Measurements from ENCODE around the gene LAMA2. TPM values are rescaled to one million over a fixed set of nuclear protein-coding genes. Genes with fewer than 3 reads are reported as not detected.

Gene LAMA2
- total RNA-seq, 1 donor from 2014 or later, result 1.8 TPM

DNA sequence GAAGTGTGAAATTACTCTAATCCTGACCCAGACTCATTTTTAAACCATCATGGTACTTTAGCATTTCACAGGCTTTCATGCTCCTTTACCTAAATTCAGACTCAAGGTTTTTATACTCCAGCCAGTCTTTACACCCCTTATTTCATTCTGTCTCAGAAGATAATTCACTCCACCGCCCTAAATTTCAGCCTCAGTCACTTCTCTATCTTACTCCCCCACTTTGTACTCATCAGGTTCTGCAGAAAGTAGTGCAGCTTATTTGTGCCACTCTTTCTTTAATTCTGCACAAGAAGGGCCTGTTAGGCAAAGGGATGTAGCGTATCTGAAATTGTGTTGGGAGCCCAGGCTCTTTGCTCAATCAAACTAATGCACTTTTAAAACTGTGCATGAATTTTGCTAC lies 621.5 kb downstream of the LAMA2 start:
- no peak for FAIRE-seq
- H3K4me3 Mint-ChIP-seq (ENCODE audit: unreplicated experiment), result no peak overlapping the region
- H3K27me3 Mint-ChIP-seq (ENCODE audit: low read depth, unreplicated experiment), result no peaks in the 10 kb centered on the region
- no peaks in the 10 kb centered on the region for H4K20me1 ChIP-seq (ENCODE audit: insufficient read depth, low read length)
- peaks cover 2% of the 10 kb centered on the region for H3K36me3 Mint-ChIP-seq (ENCODE audit: low read depth, unreplicated experiment)
- H3K4me2 ChIP-seq (ENCODE audit: low read length), result no peak overlapping the region
- H3K9me3 ChIP-seq (ENCODE audit: insufficient read depth, low read depth, low read length), result no peaks in the 10 kb centered on the region
- H3K79me2 ChIP-seq (ENCODE audit: insufficient read depth, low read length), result no peaks in the 10 kb centered on the region
- H3K27me3 ChIP-seq (ENCODE audit: insufficient read depth, low read length), result no peaks in the 10 kb centered on the region
- no peak for DNase-seq (ENCODE audit: low read depth)
- H2AFZ ChIP-seq (ENCODE audit: low read depth, low read length), result no peak overlapping the region
- peaks cover 18% of the 10 kb centered on the region for H3K4me1 ChIP-seq (ENCODE audit: insufficient read depth, low read length)
- H3K36me3 ChIP-seq (ENCODE audit: insufficient read depth, low read length), result no peaks in the 10 kb centered on the region
- no peak overlapping the region for H3K4me3 ChIP-seq (ENCODE audit: insufficient read depth, low read depth, low read length)
- no peak overlapping the region for H3K27ac Mint-ChIP-seq (ENCODE audit: unreplicated experiment)
- H3K27ac ChIP-seq (ENCODE audit: low read depth, low read length), result no peak overlapping the region
- no peak for TF ChIP-seq EZH2 (IDR thresholded peaks at IDR 0.05; ENCODE audit: insufficient read depth, low read length)
- TF ChIP-seq, protein P1, sequence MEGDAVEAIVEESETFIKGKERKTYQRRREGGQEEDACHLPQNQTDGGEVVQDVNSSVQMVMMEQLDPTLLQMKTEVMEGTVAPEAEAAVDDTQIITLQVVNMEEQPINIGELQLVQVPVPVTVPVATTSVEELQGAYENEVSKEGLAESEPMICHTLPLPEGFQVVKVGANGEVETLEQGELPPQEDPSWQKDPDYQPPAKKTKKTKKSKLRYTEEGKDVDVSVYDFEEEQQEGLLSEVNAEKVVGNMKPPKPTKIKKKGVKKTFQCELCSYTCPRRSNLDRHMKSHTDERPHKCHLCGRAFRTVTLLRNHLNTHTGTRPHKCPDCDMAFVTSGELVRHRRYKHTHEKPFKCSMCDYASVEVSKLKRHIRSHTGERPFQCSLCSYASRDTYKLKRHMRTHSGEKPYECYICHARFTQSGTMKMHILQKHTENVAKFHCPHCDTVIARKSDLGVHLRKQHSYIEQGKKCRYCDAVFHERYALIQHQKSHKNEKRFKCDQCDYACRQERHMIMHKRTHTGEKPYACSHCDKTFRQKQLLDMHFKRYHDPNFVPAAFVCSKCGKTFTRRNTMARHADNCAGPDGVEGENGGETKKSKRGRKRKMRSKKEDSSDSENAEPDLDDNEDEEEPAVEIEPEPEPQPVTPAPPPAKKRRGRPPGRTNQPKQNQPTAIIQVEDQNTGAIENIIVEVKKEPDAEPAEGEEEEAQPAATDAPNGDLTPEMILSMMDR (IDR thresholded peaks at IDR 0.05; ENCODE audit: insufficient read depth, low read depth, low read length), result no peak
- no peaks in the 10 kb centered on the region for H3K9me3 Mint-ChIP-seq (ENCODE audit: unreplicated experiment)
- peaks cover 37% of the 10 kb centered on the region for H3K4me1 Mint-ChIP-seq (ENCODE audit: low read depth, unreplicated experiment)
- no peak overlapping the region for H3K9ac ChIP-seq (ENCODE audit: low read length)

DNA sequence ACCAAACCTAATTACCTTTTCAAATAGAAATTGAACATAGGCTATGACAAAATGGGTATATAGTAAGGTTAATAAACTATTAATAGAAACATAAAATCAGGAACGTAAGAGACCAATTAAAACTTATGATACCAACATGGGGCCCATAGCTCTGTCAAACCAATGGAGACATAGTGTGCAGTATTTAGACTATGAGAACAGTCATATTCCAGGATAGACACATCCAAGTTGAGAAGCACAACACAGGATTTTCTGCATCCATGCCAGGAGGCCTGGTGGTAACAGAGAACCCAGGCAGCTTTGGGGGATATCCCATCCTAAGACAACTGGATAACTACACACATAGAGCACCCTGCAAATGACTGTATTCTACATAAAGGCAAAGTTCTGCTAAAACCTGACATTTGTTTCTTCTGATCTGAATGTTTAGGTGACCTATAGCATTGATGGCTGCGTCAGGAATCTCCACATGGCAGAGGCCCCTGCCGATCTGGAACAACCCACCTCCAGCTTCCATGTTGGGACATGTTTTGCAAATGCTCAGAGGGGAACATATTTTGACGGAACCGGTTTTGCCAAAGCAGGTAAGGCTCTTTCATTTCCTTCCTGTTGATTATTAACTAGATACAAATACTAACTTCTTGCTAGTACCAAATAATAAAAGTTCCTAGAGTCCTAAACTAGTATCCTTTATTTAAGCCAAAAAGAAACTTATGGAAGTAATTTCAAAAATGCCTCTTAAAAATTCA lies 624.3 kb downstream of the LAMA2 start:
- Histone ChIP-seq H3K36me3 (ENCODE audit: insufficient read depth, low read length) (no peaks in the 10 kb centered on the region), H3K79me2 (ENCODE audit: insufficient read depth, low read length) (no peaks in the 10 kb centered on the region), H3K27ac (ENCODE audit: low read depth, low read length) (no peak overlapping the region), H3K4me2 (ENCODE audit: low read length) (no peak overlapping the region), H3K9me3 (ENCODE audit: insufficient read depth, low read depth, low read length) (no peaks in the 10 kb centered on the region), H3K27me3 (ENCODE audit: insufficient read depth, low read length) (no peaks in the 10 kb centered on the region), H3K4me1 (ENCODE audit: insufficient read depth, low read length) (no peaks in the 10 kb centered on the region), H3K4me3 (ENCODE audit: insufficient read depth, low read depth, low read length) (no peak overlapping the region), H3K9ac (ENCODE audit: low read length) (no peak overlapping the region), H2AFZ (ENCODE audit: low read depth, low read length) (no peak overlapping the region), H4K20me1 (ENCODE audit: insufficient read depth, low read length) (no peaks in the 10 kb centered on the region)
- no peaks in the 10 kb centered on the region for H3K27me3 Mint-ChIP-seq (ENCODE audit: low read depth, unreplicated experiment)
- no peak overlapping the region for H3K27ac Mint-ChIP-seq (ENCODE audit: unreplicated experiment)
- DNase-seq (ENCODE audit: low read depth), result no peak
- TF ChIP-seq EZH2 (IDR thresholded peaks at IDR 0.05; ENCODE audit: insufficient read depth, low read length), result no peak
- TF ChIP-seq, protein P1 (IDR thresholded peaks at IDR 0.05; ENCODE audit: insufficient read depth, low read depth, low read length), result no peak
- peaks cover 19% of the 10 kb centered on the region for H3K4me1 Mint-ChIP-seq (ENCODE audit: low read depth, unreplicated experiment)
- H3K9me3 Mint-ChIP-seq (ENCODE audit: unreplicated experiment), result no peaks in the 10 kb centered on the region
- FAIRE-seq, result no peak
- no peak overlapping the region for H3K4me3 Mint-ChIP-seq (ENCODE audit: unreplicated experiment)
- peaks cover 4% of the 10 kb centered on the region for H3K36me3 Mint-ChIP-seq (ENCODE audit: low read depth, unreplicated experiment)

DNA sequence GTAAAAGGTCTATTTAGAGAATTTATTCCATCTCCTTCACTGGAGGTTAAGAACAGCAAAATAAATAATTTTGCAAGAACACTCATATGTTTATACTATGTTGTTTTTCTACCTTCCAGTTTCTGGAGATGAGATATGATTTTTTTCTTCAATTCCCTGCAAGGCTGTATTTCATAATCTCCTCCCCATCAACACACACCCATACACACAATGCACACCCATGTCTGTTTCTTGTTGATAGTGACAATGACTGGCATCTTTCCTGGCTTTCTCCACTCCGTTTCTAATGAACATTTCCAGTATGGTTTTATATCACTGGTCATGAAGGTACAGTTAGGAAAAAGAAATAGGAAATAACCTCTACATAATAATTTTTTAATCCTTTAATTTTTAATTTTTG lies 624.9 kb downstream of the LAMA2 start:
- H3K9ac ChIP-seq (ENCODE audit: low read length), result no peak overlapping the region
- no peak for FAIRE-seq
- H4K20me1 ChIP-seq (ENCODE audit: insufficient read depth, low read length), result no peaks in the 10 kb centered on the region
- no peaks in the 10 kb centered on the region for H3K4me1 ChIP-seq (ENCODE audit: insufficient read depth, low read length)
- H3K27ac ChIP-seq (ENCODE audit: low read depth, low read length), result no peak overlapping the region
- no peak overlapping the region for H3K4me3 ChIP-seq (ENCODE audit: insufficient read depth, low read depth, low read length)
- no peak overlapping the region for H3K4me2 ChIP-seq (ENCODE audit: low read length)
- H3K36me3 ChIP-seq (ENCODE audit: insufficient read depth, low read length), result no peaks in the 10 kb centered on the region
- no peaks in the 10 kb centered on the region for H3K27me3 Mint-ChIP-seq (ENCODE audit: low read depth, unreplicated experiment)
- peaks cover 13% of the 10 kb centered on the region for H3K4me1 Mint-ChIP-seq (ENCODE audit: low read depth, unreplicated experiment)
- no peaks in the 10 kb centered on the region for H3K9me3 Mint-ChIP-seq (ENCODE audit: unreplicated experiment)
- no peak overlapping the region for H3K27ac Mint-ChIP-seq (ENCODE audit: unreplicated experiment)
- H3K79me2 ChIP-seq (ENCODE audit: insufficient read depth, low read length), result no peaks in the 10 kb centered on the region
- no peak for DNase-seq (ENCODE audit: low read depth)
- H3K36me3 Mint-ChIP-seq (ENCODE audit: low read depth, unreplicated experiment), result peaks cover 8% of the 10 kb centered on the region
- no peak overlapping the region for H2AFZ ChIP-seq (ENCODE audit: low read depth, low read length)
- no peak overlapping the region for H3K4me3 Mint-ChIP-seq (ENCODE audit: unreplicated experiment)
- no peaks in the 10 kb centered on the region for H3K27me3 ChIP-seq (ENCODE audit: insufficient read depth, low read length)
- H3K9me3 ChIP-seq (ENCODE audit: insufficient read depth, low read depth, low read length), result no peaks in the 10 kb centered on the region
- no peak for TF ChIP-seq EZH2 (IDR thresholded peaks at IDR 0.05; ENCODE audit: insufficient read depth, low read length)
- TF ChIP-seq, protein P1 (IDR thresholded peaks at IDR 0.05; ENCODE audit: insufficient read depth, low read depth, low read length), result no peak
